GM23248 (cell line): ENCODE measurements around the gene AMY2B.

ENCODE experiments used
- EZH2 ChIP-seq: fragments of 200-600 bp; sonication (generic); IDR thresholded peaks from 2 replicates; pipeline ENCODE4 v1.6.1; 2018; ENCODE audit warnings: antibody characterized with exemption, mild to moderate bottlenecking; ENCODE audit not compliant: insufficient read depth, poor library complexity, severe bottlenecking
- EZH2phosphoT487 ChIP-seq: fragments of 200-600 bp; sonication (generic); IDR thresholded peaks from 2 replicates; pipeline ENCODE4 v1.6.1; 2018; ENCODE audit warnings: antibody characterized with exemption, moderate library complexity, mild to moderate bottlenecking, low read depth; ENCODE audit not compliant: insufficient read depth

- TF ChIP-seq EZH2phosphoT487 (no peak), EZH2 (no peak)
Measured at GRCh38 chr1:103538226-103538625, 33.2 kb upstream of the AMY2B start.
